Erythroblast (primary cell): Measurements from ENCODE around the gene NFX1.

Source experiments
- GATA1 ChIP-seq: IDR thresholded peaks from 2 replicates; pipeline ENCODE4 v1.6.1; 2011; ENCODE audit warnings: low read depth, mild to moderate bottlenecking, control low read depth, low read length, moderate library complexity
- POLR2A ChIP-seq: IDR thresholded peaks from 2 replicates; pipeline ENCODE4 v1.6.1; 2011; ENCODE audit warnings: mild to moderate bottlenecking, low read length

- TF ChIP-seq POLR2A (no peak), GATA1 (no peak)
Observed at GRCh38 chr9:33288235-33288634, 2.1 kb upstream of the NFX1 start.
